ENCODE measurements around the gene TEX2.

GRCh38 chr17:64216338-64217248 lies 46.5 kb downstream of the TEX2 start:
- TF ChIP-seq POLR2A (IDR thresholded peaks at IDR 0.05) (no peak), CTCF (IDR thresholded peaks at IDR 0.05) (no peak)
